Natural killer cell (primary cell): ENCODE measurements around the gene SLC37A2. TPM values are rescaled to one million over a fixed set of nuclear protein-coding genes. Genes with fewer than 3 reads are reported as not detected.
A peak's percentile ranks its signal among the peaks of the same experiment; 100 is the strongest.

Source experiments
- ATAC-seq, 3 donors: fragments of 150-1000 bp in 2 of 3; fragments of 200-7000 bp in 1 of 3; cut with Tn5 transposase; 1 replicate in 1 of 3; 2 replicates in 2 of 3; pipeline ENCODE4 v1.10.0; 2021; ENCODE audit warnings: mild to moderate bottlenecking in 2 of 3, moderate library complexity in 2 of 3
- DNase-seq, 2 donors: peaks; one replicate each; pipeline versions ENCODE4 v3.0.0 to v3.0.0-alpha.2; 2013 to 2021; ENCODE audit warnings: mixed read lengths in 1 of 2
- H3K27ac ChIP-seq: one replicate; pipeline ENCODE4 v1.5.1; 2013; ENCODE audit warnings: mild to moderate bottlenecking, low read length
- H3K27me3 ChIP-seq: one replicate; pipeline ENCODE4 v1.6.1; 2013; ENCODE audit warnings: low read length; ENCODE audit not compliant: control insufficient read depth, insufficient read depth
- H3K36me3 ChIP-seq: one replicate; pipeline ENCODE4 v1.6.1; 2013; ENCODE audit warnings: low read length; ENCODE audit not compliant: control insufficient read depth, insufficient read depth
- H3K4me1 ChIP-seq: one replicate; pipeline ENCODE4 v1.6.1; 2013; ENCODE audit warnings: low read length; ENCODE audit not compliant: control insufficient read depth, insufficient read depth
- H3K4me3 ChIP-seq: one replicate; pipeline ENCODE4 v1.5.1; 2013; ENCODE audit warnings: low read length
- H3K9me3 ChIP-seq: one replicate; pipeline ENCODE4 v1.6.1; 2013; ENCODE audit warnings: low read length; ENCODE audit not compliant: control insufficient read depth, insufficient read depth
- H3K27ac Mint-ChIP-seq, 2 donors: one replicate each; pipeline ENCODE4 v1.8.0; 2022; ENCODE audit warnings: mild to moderate bottlenecking in 2 of 2, mixed read lengths in 2 of 2, moderate library complexity in 1 of 2
- H3K27me3 Mint-ChIP-seq, 2 donors: one replicate each; pipeline ENCODE4 v1.8.0; 2022; ENCODE audit warnings: low read depth in 2 of 2, mixed read lengths in 2 of 2
- H3K36me3 Mint-ChIP-seq: one replicate; pipeline ENCODE4 v1.8.0; 2022; ENCODE audit warnings: mixed read lengths
- H3K4me1 Mint-ChIP-seq, 2 donors: one replicate each; pipeline ENCODE4 v1.8.0; 2022; ENCODE audit warnings: mixed read lengths in 2 of 2
- H3K4me3 Mint-ChIP-seq: one replicate; pipeline ENCODE4 v1.8.0; 2022; ENCODE audit warnings: mild to moderate bottlenecking, moderate library complexity, mixed read lengths
- H3K9me3 Mint-ChIP-seq, 2 donors: one replicate each; pipeline ENCODE4 v1.8.0; 2022; ENCODE audit warnings: mixed read lengths in 2 of 2
- CTCF ChIP-seq: fragments of 200-600 bp; IDR thresholded peaks from one replicate; pipeline ENCODE4 v1.8.0; 2022; ENCODE audit warnings: antibody characterized with exemption
- WGBS: methylation state at CpG from one replicate; pipeline ENCODE4 v1.1.7; 2013; ENCODE audit warnings: missing lambda C conversion rate; ENCODE audit not compliant: insufficient coverage; 5-methylcytosine and 5-hydroxymethylcytosine counted together
- intact Hi-C: fragments of 100-400 bp; cut with micrococcal nuclease; formaldehyde crosslinking; loops from one replicate; pipeline ENCODE4 v1.14.2; 2022
- total RNA-seq, 4 donors: library from RNA; stranded (reverse); fragments of 120-200 nt in 1 of 4; gene quantifications; one replicate each; pipeline versions ENCODE4 v1.2.3 to v1.2.4, GENCODE V29; 2013 to 2022

Gene SLC37A2
- total RNA-seq, 3 donors from 2014 or later (not counting 1 experiment from before 2014, with no cell fraction given) = 1.0 to 3.2 (median 1.8) TPM

DNA sequence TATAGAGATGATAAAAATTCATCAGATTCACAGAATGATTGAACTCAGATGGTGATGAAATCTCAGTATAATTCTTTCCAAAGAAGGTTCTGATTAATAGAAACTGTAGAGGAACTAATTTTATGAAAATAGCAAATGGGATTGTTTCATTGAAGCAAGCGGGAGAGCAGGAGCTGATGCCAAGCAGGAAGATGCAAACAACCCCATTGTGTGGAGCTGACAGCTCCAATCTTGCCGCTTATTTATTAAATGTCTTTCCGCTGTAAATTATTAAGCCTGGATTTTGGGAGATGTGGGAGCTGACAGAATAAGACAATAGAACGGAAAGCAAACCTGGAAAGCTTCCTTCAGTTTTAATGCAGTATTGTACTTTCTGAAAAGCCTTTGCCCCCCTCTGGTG lies 54.3 kb downstream of the SLC37A2 start:
- Histone ChIP-seq H3K4me3 (no peak overlapping the region), H3K27ac (no peak overlapping the region), H3K4me1 (no peaks in the 10 kb centered on the region), H3K9me3 (no peaks in the 10 kb centered on the region), H3K36me3 (no peaks in the 10 kb centered on the region), H3K27me3 (no peaks in the 10 kb centered on the region)
- Mint-ChIP-seq H3K27me3 (peaks cover 20 to 63% of the 10 kb centered on the region in 2 donors), H3K4me1 (peaks cover 0 to under 1% of the 10 kb centered on the region in 2 donors), H3K27ac (no peak overlapping the region), H3K4me3 (no peak overlapping the region), H3K36me3 (no peaks in the 10 kb centered on the region), H3K9me3 (no peaks in the 10 kb centered on the region)
- ATAC-seq = no peak
- 73% methylated on average over 4 of the region's 4 CpGs for WGBS
- intact Hi-C loops = loop anchor here (10.0 kb wide), 1 partner anchor 477 kb away; the partner anchor contains the start of gene STT3A
- TF ChIP-seq CTCF = no peak
- DNase-seq = no peak

DNA sequence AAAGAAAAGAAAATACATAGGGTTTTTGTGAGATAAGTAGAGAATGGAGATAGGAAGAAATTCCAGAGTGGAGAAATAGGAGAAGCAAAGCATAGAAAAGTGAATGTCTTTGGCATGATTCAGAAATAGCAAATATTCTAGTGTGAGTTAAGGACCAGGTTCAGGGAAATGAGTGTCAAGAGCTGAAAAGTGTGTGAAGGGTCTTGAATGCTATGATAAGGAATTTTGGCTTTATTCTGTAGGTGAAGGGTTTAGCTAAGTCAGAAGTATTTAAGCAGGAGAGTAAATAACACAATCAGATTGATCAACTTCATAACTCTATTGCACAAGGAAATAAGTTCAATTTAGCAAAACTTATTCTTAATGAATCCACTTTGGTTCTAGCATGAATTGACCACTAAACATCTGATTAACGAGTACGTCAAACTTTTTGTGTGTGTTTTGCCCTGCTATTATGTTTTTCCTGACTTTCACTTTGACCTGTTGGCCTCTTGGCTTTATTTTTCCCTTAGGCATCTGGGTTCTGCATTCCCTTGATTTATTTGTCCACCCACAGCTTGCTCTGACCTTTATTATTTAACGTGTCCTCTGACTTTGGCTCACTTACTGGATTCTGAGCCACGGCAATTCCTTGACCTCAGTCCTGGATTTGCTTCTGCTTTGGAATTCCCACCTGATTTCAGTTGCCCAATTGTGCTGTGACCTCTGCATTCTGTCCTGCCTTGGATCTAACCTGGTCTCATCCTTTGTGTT lies 60.3 kb downstream of the SLC37A2 start:
- H3K4me3 ChIP-seq = no peak overlapping the region
- Mint-ChIP-seq H3K4me1 (peaks cover 0 to 9% of the 10 kb centered on the region in 2 donors), H3K9me3 (no peaks in the 10 kb centered on the region), H3K27ac (no peak overlapping the region), H3K4me3 (no peak overlapping the region), H3K27me3 (peaks cover 31 to 64% of the 10 kb centered on the region in 2 donors), H3K36me3 (no peaks in the 10 kb centered on the region)
- H3K9me3 ChIP-seq = no peaks in the 10 kb centered on the region
- intact Hi-C loops = no loop called here
- ATAC-seq (no peak), DNase-seq (no peak)
- H3K4me1 ChIP-seq = no peaks in the 10 kb centered on the region
- no peak overlapping the region for H3K27ac ChIP-seq
- H3K36me3 ChIP-seq = no peaks in the 10 kb centered on the region
- 95% methylated on average over 4 of the region's 4 CpGs for WGBS
- H3K27me3 ChIP-seq = no peaks in the 10 kb centered on the region
- TF ChIP-seq CTCF = no peak

GRCh38 chr11:125123947-125124617 lies 61.0 kb downstream of the SLC37A2 start:
- TF ChIP-seq CTCF = peak; percentile 41
- no peak overlapping the region for H3K27ac Mint-ChIP-seq
- no peaks in the 10 kb centered on the region for H3K36me3 ChIP-seq
- WGBS = 69% methylated on average over 10 of the region's 10 CpGs
- H3K36me3 Mint-ChIP-seq = no peaks in the 10 kb centered on the region
- no peaks in the 10 kb centered on the region for H3K9me3 ChIP-seq
- peak; percentile 67 to 81 (median 81) for ATAC-seq
- peaks cover 30 to 64% of the 10 kb centered on the region in 2 donors for H3K27me3 Mint-ChIP-seq
- H3K4me3 ChIP-seq = no peak overlapping the region
- H3K4me3 Mint-ChIP-seq = peak overlapping the region; percentile 9
- peaks cover under 1% of the 10 kb centered on the region for H3K27me3 ChIP-seq
- no peaks in the 10 kb centered on the region for H3K9me3 Mint-ChIP-seq
- no peak overlapping the region for H3K27ac ChIP-seq
- DNase-seq = peak in 1 of 2 donors; percentile 58
- H3K4me1 Mint-ChIP-seq = peaks cover 0 to 9% of the 10 kb centered on the region in 2 donors
- intact Hi-C loops = no loop called here
- no peaks in the 10 kb centered on the region for H3K4me1 ChIP-seq
